Body of pancreas (tissue), 4 donors: ENCODE results near the gene THADA.

ENCODE experiments used
- POLR2A ChIP-seq, 3 donors: fragments of 450-650 bp; IDR thresholded peaks; one replicate each; pipeline ENCODE4 v1.6.1; 2016; ENCODE audit warnings: antibody characterized with exemption in 3 of 3, mild to moderate bottlenecking in 2 of 3
- TF ChIP-seq, protein P1 (sequence below), 7 experiments: fragments of 450-650 bp in 4 of 7; fragments of 200-600 bp in 3 of 7; sonication (generic) in 3 of 7; IDR thresholded peaks; one replicate each; pipeline ENCODE4 v1.5.1; 2016 to 2019; ENCODE audit warnings: antibody characterized with exemption in 7 of 7

DNA sequence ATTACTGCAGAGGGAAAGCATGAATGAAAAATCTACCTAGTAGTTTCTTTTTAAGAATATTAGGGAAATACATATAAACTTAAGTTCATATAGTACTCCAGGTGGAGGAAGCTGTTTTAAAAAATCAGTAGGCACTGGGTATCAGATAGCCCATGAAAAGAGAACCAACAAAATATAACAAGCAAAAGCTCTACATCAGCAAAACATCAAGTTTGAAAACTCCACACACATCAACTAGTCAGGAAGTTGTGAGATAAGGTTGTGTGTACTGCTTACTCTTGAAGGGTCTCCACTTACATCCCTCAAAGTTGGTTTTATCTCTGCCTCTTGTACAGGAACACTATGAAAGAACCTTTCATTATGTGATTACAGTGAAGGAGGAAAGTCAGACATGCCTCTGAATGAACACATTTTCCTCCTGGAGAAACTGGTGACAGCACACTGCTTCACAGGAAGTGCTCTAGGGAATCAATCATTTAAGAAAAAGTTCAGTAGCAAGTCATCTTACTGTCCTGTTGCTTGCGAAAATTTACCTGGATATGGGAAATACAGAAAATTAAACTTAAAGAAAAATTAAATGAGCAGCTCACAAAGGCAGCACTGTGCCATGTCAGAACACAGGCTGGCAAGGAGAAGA lies 57.7 kb downstream of the THADA start:
- TF ChIP-seq POLR2A (IDR thresholded peaks at IDR 0.05) = no peak
- TF ChIP-seq, protein P1, sequence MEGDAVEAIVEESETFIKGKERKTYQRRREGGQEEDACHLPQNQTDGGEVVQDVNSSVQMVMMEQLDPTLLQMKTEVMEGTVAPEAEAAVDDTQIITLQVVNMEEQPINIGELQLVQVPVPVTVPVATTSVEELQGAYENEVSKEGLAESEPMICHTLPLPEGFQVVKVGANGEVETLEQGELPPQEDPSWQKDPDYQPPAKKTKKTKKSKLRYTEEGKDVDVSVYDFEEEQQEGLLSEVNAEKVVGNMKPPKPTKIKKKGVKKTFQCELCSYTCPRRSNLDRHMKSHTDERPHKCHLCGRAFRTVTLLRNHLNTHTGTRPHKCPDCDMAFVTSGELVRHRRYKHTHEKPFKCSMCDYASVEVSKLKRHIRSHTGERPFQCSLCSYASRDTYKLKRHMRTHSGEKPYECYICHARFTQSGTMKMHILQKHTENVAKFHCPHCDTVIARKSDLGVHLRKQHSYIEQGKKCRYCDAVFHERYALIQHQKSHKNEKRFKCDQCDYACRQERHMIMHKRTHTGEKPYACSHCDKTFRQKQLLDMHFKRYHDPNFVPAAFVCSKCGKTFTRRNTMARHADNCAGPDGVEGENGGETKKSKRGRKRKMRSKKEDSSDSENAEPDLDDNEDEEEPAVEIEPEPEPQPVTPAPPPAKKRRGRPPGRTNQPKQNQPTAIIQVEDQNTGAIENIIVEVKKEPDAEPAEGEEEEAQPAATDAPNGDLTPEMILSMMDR (IDR thresholded peaks at IDR 0.05) = no peak
